B cell (primary cell): ENCODE results near the gene DCPS. TPM values are rescaled to one million over a fixed set of nuclear protein-coding genes. Genes with fewer than 3 reads are reported as not detected.

Source experiments
- ATAC-seq: fragments of 200-7000 bp; cut with Tn5 transposase; one replicate; pipeline ENCODE4 v1.10.0; 2021; ENCODE audit warnings: low read depth, mild to moderate bottlenecking, moderate number of reproducible peaks, moderate library complexity
- CTCF ChIA-PET: fragments of 350-600 bp; sonication (Branson Sonifier 250); formaldehyde crosslinking; loops from one replicate; lab custom pipeline; 2021; ENCODE audit warnings: antibody characterized with exemption, inconsistent platforms; lab: Charles Lee
- POLR2A ChIA-PET: fragments of 350-600 bp; sonication (Branson Sonifier 250); formaldehyde crosslinking; loops from one replicate; lab custom pipeline; 2021; ENCODE audit warnings: antibody characterized with exemption; lab: Charles Lee
- DNase-seq: peaks from one replicate; pipeline ENCODE4 v3.0.0; 2013
- H2AFZ ChIP-seq: 2 replicates; pipeline ENCODE4 v1.6.1; 2012; ENCODE audit warnings: mild to moderate bottlenecking, low read depth, low read length; ENCODE audit not compliant: insufficient read depth, poor library complexity, severe bottlenecking
- H3K27ac ChIP-seq, 2 donors: 1 replicate in 1 of 2; 2 replicates in 1 of 2; pipeline ENCODE4 v1.5.1; 2012 to 2013; ENCODE audit warnings: low read length in 2 of 2, mild to moderate bottlenecking in 2 of 2, moderate library complexity in 1 of 2
- H3K27me3 ChIP-seq, 4 experiments: fragments of 200-600 bp in 1 of 4; sonication (generic) in 1 of 4; replicated peaks in 1 of 4; 1 replicate in 2 of 4; 2 replicates in 2 of 4; pipeline versions ENCODE4 v1.6.1 to v1.7.0; 2013 to 2016; ENCODE audit warnings: low read length in 3 of 4, mild to moderate bottlenecking in 2 of 4, mixed read lengths in 1 of 4, moderate library complexity in 1 of 4; ENCODE audit not compliant: insufficient read depth in 4 of 4, control insufficient read depth in 3 of 4; ENCODE audit errors: control extremely low read depth in 1 of 4
- H3K36me3 ChIP-seq, 2 experiments: replicated peaks in 1 of 2; 1 replicate in 1 of 2; 2 replicates in 1 of 2; pipeline versions ENCODE4 v1.6.1 to v1.7.1; 2013; ENCODE audit warnings: low read length in 1 of 2; ENCODE audit not compliant: insufficient read depth in 2 of 2, control insufficient read depth in 1 of 2; ENCODE audit errors: control extremely low read depth in 1 of 2, extremely low read depth in 1 of 2
- H3K4me1 ChIP-seq, 2 donors: fragments of 200-600 bp in 1 of 2; sonication (generic) in 1 of 2; 1 replicate in 1 of 2; 2 replicates in 1 of 2; pipeline versions ENCODE4 v1.5.1 to v1.6.1; 2013 to 2017; ENCODE audit warnings: low read length in 2 of 2; ENCODE audit not compliant: control insufficient read depth in 2 of 2, insufficient read depth in 2 of 2
- H3K4me2 ChIP-seq: replicated peaks from 2 replicates; pipeline ENCODE3; 2012; ENCODE audit warnings: mild to moderate bottlenecking, low read depth, low read length; ENCODE audit not compliant: poor library complexity, severe bottlenecking
- H3K4me3 ChIP-seq, 5 experiments: fragments of 200-600 bp in 1 of 5; sonication (generic) in 1 of 5; 1 replicate in 3 of 5; 2 replicates in 2 of 5; pipeline versions ENCODE4 v1.5.1 to v1.7.0; 2011 to 2016; ENCODE audit warnings: low read length in 4 of 5, mild to moderate bottlenecking in 4 of 5, low read depth in 2 of 5, control low read depth in 1 of 5, moderate library complexity in 1 of 5; ENCODE audit not compliant: insufficient read depth in 1 of 5; ENCODE audit errors: control extremely low read depth in 1 of 5, extremely low read depth in 1 of 5
- H3K79me2 ChIP-seq: fragments of 200-600 bp; sonication (generic); one replicate; pipeline ENCODE4 v1.6.0; 2016; ENCODE audit warnings: low read length; ENCODE audit not compliant: control insufficient read depth, insufficient read depth
- H3K9ac ChIP-seq: fragments of 200-600 bp; sonication (generic); 2 replicates; pipeline ENCODE4 v1.6.1; 2017; ENCODE audit warnings: mild to moderate bottlenecking, low read length, moderate library complexity
- H3K9me3 ChIP-seq, 3 donors: one replicate each; pipeline versions ENCODE4 v1.6.1 to v1.7.1; 2013; ENCODE audit warnings: low read length in 2 of 3; ENCODE audit not compliant: control insufficient read depth in 2 of 3, insufficient read depth in 1 of 3; ENCODE audit errors: control extremely low read depth in 1 of 3
- H4K20me1 ChIP-seq: 2 replicates; pipeline ENCODE4 v1.6.0; 2012; ENCODE audit warnings: mild to moderate bottlenecking, low read length; ENCODE audit not compliant: insufficient read depth, control insufficient read depth, poor library complexity, severe bottlenecking
- H3K27ac Mint-ChIP-seq: one replicate; pipeline ENCODE4 v1.8.0; 2021; ENCODE audit warnings: mixed read lengths
- H3K27me3 Mint-ChIP-seq: one replicate; pipeline ENCODE4 v1.8.0; 2021; ENCODE audit warnings: mixed read lengths
- H3K4me1 Mint-ChIP-seq: one replicate; pipeline ENCODE4 v1.8.0; 2021; ENCODE audit warnings: mixed read lengths
- H3K4me3 Mint-ChIP-seq: one replicate; pipeline ENCODE4 v1.8.0; 2021; ENCODE audit warnings: mixed read lengths
- H3K9me3 Mint-ChIP-seq: one replicate; pipeline ENCODE4 v1.8.0; 2022; ENCODE audit warnings: mixed read lengths; ENCODE audit not compliant: insufficient read depth
- CTCF ChIP-seq: fragments of 200-600 bp; IDR thresholded peaks from one replicate; pipeline ENCODE4 v1.8.0; 2022; ENCODE audit warnings: antibody characterized with exemption, mild to moderate bottlenecking
- EZH2 ChIP-seq: IDR thresholded peaks from 2 replicates; pipeline ENCODE4 v1.6.1; 2012; ENCODE audit warnings: borderline replicate concordance, low read depth, mild to moderate bottlenecking, moderate library complexity, low read length; ENCODE audit not compliant: insufficient read depth, poor library complexity, severe bottlenecking
- WGBS: methylation state at CpG from one replicate; pipeline ENCODE4 v1.1.5; 2013; ENCODE audit warnings: missing lambda C conversion rate; ENCODE audit not compliant: insufficient coverage; 5-methylcytosine and 5-hydroxymethylcytosine counted together
- intact Hi-C: fragments of 100-400 bp; cut with micrococcal nuclease; formaldehyde crosslinking; loops from one replicate; pipeline ENCODE4 v1.10.0; 2022
- polyA plus RNA-seq: library from polyadenylated mRNA; depleted of rRNA; stranded (reverse); fragments of >200 nt; gene quantifications from 2 replicates; pipeline ENCODE4 v1.2.3, GENCODE V29; 2012
- total RNA-seq, 2 donors: library from RNA; stranded (reverse); fragments of 120-200 nt in 1 of 2; gene quantifications; 1 replicate in 1 of 2; 2 replicates in 1 of 2; pipeline versions ENCODE4 v1.2.3 to v1.2.4, GENCODE V29; 2013 to 2022

DCPS gene
- total and polyA plus RNA-seq, 2 donors (not counting 1 experiment from before 2014, with no cell fraction given): 21.7 to 37.1 TPM

GRCh38 chr11:126256216-126256615 lies 47.6 kb upstream of the DCPS start:
- Histone ChIP-seq H3K9ac (no peak overlapping the region), H2AFZ (no peak overlapping the region), H3K27me3 (no peaks in the 10 kb centered on the region), H3K4me1 (no peaks in the 10 kb centered on the region), H3K36me3 (peaks cover 2 to 8% of the 10 kb centered on the region in 2 experiments), H3K27ac (no peak overlapping the region), H3K9me3 (no peaks in the 10 kb centered on the region), H3K4me3 (no peak overlapping the region), H4K20me1 (no peaks in the 10 kb centered on the region), H3K79me2 (no peaks in the 10 kb centered on the region), H3K4me2 (no peak overlapping the region)
- DNase-seq (no peak), ATAC-seq (no peak)
- Mint-ChIP-seq H3K27ac (no peak overlapping the region), H3K9me3 (no peaks in the 10 kb centered on the region), H3K27me3 (no peaks in the 10 kb centered on the region), H3K4me1 (no peaks in the 10 kb centered on the region), H3K4me3 (no peak overlapping the region)
- ChIA-PET CTCF (interaction anchor here (0.5 kb wide), 1 partner anchor 674 kb away, joined by 3 read pairs; no protein-coding TSS in a partner anchor), POLR2A (no interaction called here)
- intact Hi-C loops: no loop called here
- TF ChIP-seq EZH2 (no peak), CTCF (no peak)
- 100% methylated on average over 1 of the region's 4 CpGs for WGBS

- no peak overlapping the region for H3K4me2 ChIP-seq
- no peaks in the 10 kb centered on the region for H3K4me1 Mint-ChIP-seq
- no peaks in the 10 kb centered on the region for H3K79me2 ChIP-seq
- H3K27ac ChIP-seq: no peak overlapping the region
- DNase-seq (no peak), ATAC-seq (no peak)
- no peak overlapping the region for H3K27ac Mint-ChIP-seq
- CTCF ChIA-PET: interaction anchor here (0.6 kb wide), 1 partner anchor 19 kb away, joined by 3 read pairs; no protein-coding TSS in a partner anchor
- no peaks in the 10 kb centered on the region for H3K27me3 ChIP-seq
- TF ChIP-seq EZH2 (no peak), CTCF (no peak)
- H3K9me3 ChIP-seq: no peaks in the 10 kb centered on the region
- H2AFZ ChIP-seq: no peak overlapping the region
- POLR2A ChIA-PET: interaction anchor here (0.6 kb wide), 1 partner anchor 163 kb away, joined by 4 read pairs; no protein-coding TSS in a partner anchor
- H3K4me3 Mint-ChIP-seq: no peak overlapping the region
- no peaks in the 10 kb centered on the region for H4K20me1 ChIP-seq
- intact Hi-C loops: no loop called here
- H3K4me1 ChIP-seq: no peaks in the 10 kb centered on the region
- H3K27me3 Mint-ChIP-seq: no peaks in the 10 kb centered on the region
- no CpG with 5 or more reads among the region's 2 CpGs for WGBS
- peaks cover 2 to 15% of the 10 kb centered on the region in 2 experiments for H3K36me3 ChIP-seq
- H3K4me3 ChIP-seq: no peak overlapping the region
- no peak overlapping the region for H3K9ac ChIP-seq
- H3K9me3 Mint-ChIP-seq: no peaks in the 10 kb centered on the region
These were observed 46.7 kb upstream of the DCPS start for GRCh38 chr11:126257144-126257543.
